Activated T-cell treated with anti-CD3 and anti-CD28 coated beads for 1 hour (primary cell): ENCODE results near the gene DCAF5.

Source experiments
- DNase-seq: peaks from one replicate; pipeline ENCODE4 v3.0.0-alpha.2; 2020; ENCODE audit warnings: low read depth

The DCAF5 gene

DNA sequence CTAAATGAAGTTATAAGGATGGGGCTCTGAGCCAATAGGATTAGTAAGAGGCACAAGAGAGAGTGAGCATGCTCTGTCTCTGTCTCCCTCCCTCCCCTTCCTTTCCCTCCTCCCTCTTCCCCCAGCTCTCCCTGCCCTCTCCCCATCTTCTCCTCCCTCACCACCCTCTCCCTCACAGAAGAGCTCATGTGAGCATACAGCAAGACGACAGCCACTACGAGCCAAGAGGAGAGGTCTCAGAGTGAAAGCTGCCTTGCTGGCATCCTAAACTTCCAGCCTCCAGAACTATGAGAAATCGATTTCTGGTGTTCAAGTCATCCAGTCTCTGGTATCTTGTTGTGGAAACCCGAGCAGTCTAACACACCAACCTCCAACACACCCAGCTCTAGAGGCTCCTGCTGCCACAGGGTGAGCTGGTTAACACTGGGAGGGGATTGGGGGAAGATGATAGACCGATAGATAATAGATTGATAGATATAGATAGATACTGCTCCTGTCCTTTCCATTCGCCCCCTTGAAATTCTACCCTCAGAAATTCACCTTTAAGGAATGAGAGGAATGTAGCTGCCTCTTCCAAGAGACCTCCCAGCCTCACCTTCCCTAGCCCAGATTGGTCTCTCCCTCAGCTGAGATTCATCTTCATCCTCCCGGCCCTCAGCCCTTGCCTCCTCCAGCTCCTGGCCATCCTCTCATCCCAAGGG lies 148.0 kb downstream of the DCAF5 start:
- DNase-seq: no peak

DNA sequence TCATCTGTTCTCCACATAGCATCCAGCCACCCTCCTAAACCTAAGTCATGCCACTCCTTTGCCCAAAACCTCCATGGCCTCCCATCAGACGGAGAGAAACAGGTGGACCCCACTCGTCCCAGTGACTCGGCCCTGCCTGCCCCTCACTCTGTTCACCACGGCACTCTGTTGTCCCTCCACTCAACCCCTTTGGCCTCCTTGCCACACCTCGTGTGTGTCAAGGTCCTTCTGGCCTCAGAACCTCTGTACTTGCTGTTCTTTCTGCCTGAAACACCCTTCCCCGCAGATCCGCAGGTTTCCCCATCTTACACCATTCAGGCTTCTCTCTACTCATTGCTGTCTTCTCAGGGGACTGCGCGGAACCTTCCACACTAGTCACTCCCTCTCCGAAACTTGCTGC lies 149.3 kb downstream of the DCAF5 start:
- DNase-seq: no peak

DNA sequence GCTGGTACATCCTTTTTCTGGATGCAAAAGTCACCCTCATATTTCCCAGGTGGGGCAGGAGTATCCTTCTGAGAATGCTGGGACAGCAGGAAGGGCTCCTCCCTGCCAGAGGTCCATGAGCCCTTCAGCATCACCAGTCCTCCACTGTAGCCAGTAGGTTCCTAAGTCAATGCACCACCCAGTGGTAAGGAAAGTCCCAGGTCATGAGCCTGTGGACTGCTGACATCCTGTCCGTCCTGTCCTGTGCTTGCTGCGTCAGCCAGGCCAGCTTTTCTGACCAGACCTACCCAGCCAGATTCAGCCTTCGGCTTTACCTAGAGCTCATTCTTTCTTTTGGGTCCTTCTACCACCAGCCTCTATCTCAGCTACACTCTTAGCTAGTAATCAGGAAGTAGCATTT lies 150.8 kb downstream of the DCAF5 start:
- DNase-seq: no peak

DNA sequence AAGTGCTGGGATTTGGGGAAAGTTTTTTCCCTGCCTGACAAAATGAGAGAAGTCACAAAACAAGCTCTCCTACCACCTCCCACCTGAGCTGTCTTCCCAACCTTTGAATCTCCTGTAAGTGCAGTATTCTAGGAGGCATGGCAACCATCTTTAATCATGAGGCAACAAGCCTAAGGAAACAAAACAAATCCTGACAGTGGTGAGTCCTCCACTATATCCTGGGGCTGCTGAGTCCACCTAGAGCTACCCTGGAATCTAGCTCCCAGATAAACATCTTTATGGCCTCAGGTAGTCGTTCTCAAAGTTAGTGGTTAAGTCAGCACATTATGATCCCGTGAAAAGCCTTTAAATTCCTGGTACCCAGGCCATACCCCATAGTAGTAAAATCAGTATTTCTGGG lies 151.5 kb downstream of the DCAF5 start:
- DNase-seq: no peak
